ENCODE measurements around the gene TNKS1BP1. TPM values are rescaled to one million over a fixed set of nuclear protein-coding genes. Genes with fewer than 3 reads are reported as not detected.

The TNKS1BP1 gene
- total RNA-seq, 4 donors from 2014 or later: 62.0 to 193 (median 85.7) TPM

DNA sequence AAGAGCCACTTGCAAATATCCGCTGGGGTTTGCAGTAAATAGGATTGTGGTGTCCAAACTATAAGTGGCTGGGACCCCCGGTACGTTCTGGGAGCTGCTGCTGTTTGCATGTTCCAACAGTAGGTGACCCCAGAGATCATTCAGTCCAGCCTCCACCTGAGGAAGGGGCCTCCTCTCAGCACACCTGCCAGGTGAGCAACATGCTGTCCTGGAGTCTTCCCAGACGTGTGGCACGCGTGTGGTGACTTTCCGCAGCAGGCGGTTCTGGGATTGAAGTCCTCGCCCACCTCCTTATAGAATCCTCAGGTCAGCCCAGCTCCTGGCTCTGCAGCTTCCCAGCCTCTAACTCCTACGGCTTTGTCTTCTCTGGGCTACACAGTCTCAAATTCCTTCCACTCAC is 20.1 kb upstream of the TNKS1BP1 start:
- TF ChIP-seq, protein P1, sequence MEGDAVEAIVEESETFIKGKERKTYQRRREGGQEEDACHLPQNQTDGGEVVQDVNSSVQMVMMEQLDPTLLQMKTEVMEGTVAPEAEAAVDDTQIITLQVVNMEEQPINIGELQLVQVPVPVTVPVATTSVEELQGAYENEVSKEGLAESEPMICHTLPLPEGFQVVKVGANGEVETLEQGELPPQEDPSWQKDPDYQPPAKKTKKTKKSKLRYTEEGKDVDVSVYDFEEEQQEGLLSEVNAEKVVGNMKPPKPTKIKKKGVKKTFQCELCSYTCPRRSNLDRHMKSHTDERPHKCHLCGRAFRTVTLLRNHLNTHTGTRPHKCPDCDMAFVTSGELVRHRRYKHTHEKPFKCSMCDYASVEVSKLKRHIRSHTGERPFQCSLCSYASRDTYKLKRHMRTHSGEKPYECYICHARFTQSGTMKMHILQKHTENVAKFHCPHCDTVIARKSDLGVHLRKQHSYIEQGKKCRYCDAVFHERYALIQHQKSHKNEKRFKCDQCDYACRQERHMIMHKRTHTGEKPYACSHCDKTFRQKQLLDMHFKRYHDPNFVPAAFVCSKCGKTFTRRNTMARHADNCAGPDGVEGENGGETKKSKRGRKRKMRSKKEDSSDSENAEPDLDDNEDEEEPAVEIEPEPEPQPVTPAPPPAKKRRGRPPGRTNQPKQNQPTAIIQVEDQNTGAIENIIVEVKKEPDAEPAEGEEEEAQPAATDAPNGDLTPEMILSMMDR (IDR thresholded peaks at IDR 0.05; ENCODE audit: low read depth): no peak

GRCh38 chr11:57343825-57344224 is 19.1 kb upstream of the TNKS1BP1 start:
- TF ChIP-seq, protein P1 (IDR thresholded peaks at IDR 0.05; ENCODE audit: low read depth): no peak

GRCh38 chr11:57342702-57343101 is 17.9 kb upstream of the TNKS1BP1 start:
- TF ChIP-seq, protein P1 (IDR thresholded peaks at IDR 0.05; ENCODE audit: low read depth): no peak

GRCh38 chr11:57341250-57341808 is 16.6 kb upstream of the TNKS1BP1 start:
- TF ChIP-seq, protein P1 (IDR thresholded peaks at IDR 0.05; ENCODE audit: low read depth): no peak

- TF ChIP-seq, protein P1 (IDR thresholded peaks at IDR 0.05; ENCODE audit: low read depth): no peak
Observed at GRCh38 chr11:57340039-57340615, 15.4 kb upstream of the TNKS1BP1 start.

DNA sequence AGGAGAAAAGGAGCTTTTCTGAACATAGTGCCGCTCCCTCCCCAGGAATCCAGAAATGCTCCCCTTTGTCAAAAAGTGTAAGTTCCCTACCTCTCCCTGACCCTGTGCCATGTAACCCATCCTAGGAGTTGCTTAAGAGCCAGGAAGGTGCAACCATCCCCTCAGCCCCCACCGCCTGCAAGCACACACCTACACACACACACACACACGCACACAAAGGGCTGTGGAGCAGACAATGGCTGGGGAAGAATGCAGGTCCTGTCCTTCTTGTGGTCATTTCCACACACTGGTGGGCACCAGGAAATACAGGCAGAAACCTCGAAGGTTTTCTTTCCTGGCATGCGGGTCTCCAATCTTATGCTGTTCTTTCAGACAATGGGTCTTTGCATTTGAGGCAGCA is 14.6 kb upstream of the TNKS1BP1 start:
- TF ChIP-seq, protein P1 (IDR thresholded peaks at IDR 0.05; ENCODE audit: low read depth): no peak

DNA sequence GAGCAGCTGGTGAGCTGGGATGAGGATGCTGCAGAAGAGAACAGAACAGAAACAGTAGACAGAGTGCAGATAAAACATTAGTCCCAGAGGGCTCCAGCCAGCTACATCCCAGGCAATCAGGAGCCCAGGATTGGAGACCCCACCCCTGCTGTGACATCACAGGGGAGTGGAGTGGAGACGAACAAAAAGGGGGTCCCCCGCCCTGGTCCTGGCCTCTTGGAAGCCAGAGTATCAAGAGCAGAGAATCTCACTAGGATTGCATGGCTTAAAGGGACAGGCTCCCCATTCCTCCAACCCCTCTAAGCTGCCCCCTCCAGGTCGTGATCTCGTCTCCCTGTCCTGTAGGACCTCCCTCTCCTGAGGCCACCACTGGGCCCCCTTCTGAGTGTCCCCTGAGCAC is 13.4 kb upstream of the TNKS1BP1 start, which contains the start of gene P2RX3:
Gene P2RX3 (plus strand): TSS at position 211 of the 400 bp plus-strand sequence. CDS start 199 bp downstream, outside the sequence.
- TF ChIP-seq, protein P1 (IDR thresholded peaks at IDR 0.05; ENCODE audit: low read depth): no peak

Data from subcutaneous adipose tissue (tissue), 4 donors.